ENCODE measurements around the gene CPN1. TPM values are rescaled to one million over a fixed set of nuclear protein-coding genes. Genes with fewer than 3 reads are reported as not detected.

The CPN1 gene
- total RNA-seq, 1 experiment from 2014 or later: 24.9 TPM

GRCh38 chr10:100021322-100021721, 60.3 kb downstream of the CPN1 start:
- no peak overlapping the region for H3K4me3 ChIP-seq (ENCODE audit: low read depth, low read length)
- Mint-ChIP-seq H3K4me1 (ENCODE audit: low read depth, unreplicated experiment) (peaks cover 26% of the 10 kb centered on the region), H3K4me3 (ENCODE audit: unreplicated experiment) (no peak overlapping the region), H3K36me3 (ENCODE audit: insufficient read depth, unreplicated experiment) (peaks cover 4% of the 10 kb centered on the region), H3K9me3 (ENCODE audit: unreplicated experiment) (no peaks in the 10 kb centered on the region), H3K27ac (ENCODE audit: unreplicated experiment) (no peak overlapping the region), H3K27me3 (ENCODE audit: insufficient read depth, unreplicated experiment) (no peaks in the 10 kb centered on the region)
- no peaks in the 10 kb centered on the region for H3K36me3 ChIP-seq (ENCODE audit: control insufficient read depth, insufficient read depth, low read length)
- DNase-seq: no peak
- intact Hi-C loops (cut with micrococcal nuclease; ENCODE audit: unreplicated experiment): no loop called here
- CTCF ChIA-PET: interaction anchor here (0.6 to 1.8 kb wide), 3 partner anchors 12 to 142 kb away, joined by 3 to 11 read pairs (median 7); partner anchors contain the start of gene DNMBP
- TF ChIP-seq CTCF (IDR thresholded peaks at IDR 0.05; ENCODE audit: insufficient read depth in 1 of 2, low read depth in 1 of 2, low read length in 1 of 2, severe bottlenecking in 1 of 2, unreplicated experiment in 1 of 2): no peak
- H3K9me3 ChIP-seq: no peaks in the 10 kb centered on the region
- H3K27me3 ChIP-seq (replicated peaks; ENCODE audit: control insufficient read depth, insufficient read depth, low read length): no peaks in the 10 kb centered on the region
- no TSS peak for BruUV-seq (replicated peaks)
- peaks cover 26% of the 10 kb centered on the region for H3K4me1 ChIP-seq
- POLR2A ChIA-PET: no interaction called here

- no peaks in the 10 kb centered on the region for H3K27me3 ChIP-seq (replicated peaks; ENCODE audit: control insufficient read depth, insufficient read depth, low read length)
- DNase-seq: no peak
- Mint-ChIP-seq H3K27ac (ENCODE audit: unreplicated experiment) (no peak overlapping the region), H3K4me1 (ENCODE audit: low read depth, unreplicated experiment) (peaks cover 21% of the 10 kb centered on the region), H3K27me3 (ENCODE audit: insufficient read depth, unreplicated experiment) (no peaks in the 10 kb centered on the region), H3K9me3 (ENCODE audit: unreplicated experiment) (no peaks in the 10 kb centered on the region), H3K4me3 (ENCODE audit: unreplicated experiment) (no peak overlapping the region), H3K36me3 (ENCODE audit: insufficient read depth, unreplicated experiment) (peaks cover 4% of the 10 kb centered on the region)
- peaks cover 26% of the 10 kb centered on the region for H3K4me1 ChIP-seq
- no peak overlapping the region for H3K4me3 ChIP-seq (ENCODE audit: low read depth, low read length)
- H3K9me3 ChIP-seq: no peaks in the 10 kb centered on the region
- intact Hi-C loops (cut with micrococcal nuclease; ENCODE audit: unreplicated experiment): loop anchor here (1.0 kb wide), 3 partner anchors 11 to 25 kb away; no protein-coding TSS in a partner anchor
- no peaks in the 10 kb centered on the region for H3K36me3 ChIP-seq (ENCODE audit: control insufficient read depth, insufficient read depth, low read length)
- BruUV-seq (replicated peaks): no TSS peak
- ChIA-PET CTCF (interaction anchor here (1.3 to 1.8 kb wide), 2 partner anchors 11 to 25 kb away, joined by 7 to 11 read pairs; partner anchors contain the start of gene DNMBP), POLR2A (no interaction called here)
- peak in 1 of 2 experiments; percentile 1 for TF ChIP-seq CTCF (IDR thresholded peaks at IDR 0.05; ENCODE audit: insufficient read depth in 1 of 2, low read depth in 1 of 2, low read length in 1 of 2, severe bottlenecking in 1 of 2, unreplicated experiment in 1 of 2)
Measured at GRCh38 chr10:100020886-100021253, 60.8 kb downstream of the CPN1 start.

- Mint-ChIP-seq H3K36me3 (ENCODE audit: insufficient read depth, unreplicated experiment) (peaks cover 4% of the 10 kb centered on the region), H3K4me1 (ENCODE audit: low read depth, unreplicated experiment) (peaks cover 15% of the 10 kb centered on the region), H3K27me3 (ENCODE audit: insufficient read depth, unreplicated experiment) (no peaks in the 10 kb centered on the region), H3K4me3 (ENCODE audit: unreplicated experiment) (peak overlapping the region; percentile 60), H3K27ac (ENCODE audit: unreplicated experiment) (peak overlapping the region; percentile 27), H3K9me3 (ENCODE audit: unreplicated experiment) (no peaks in the 10 kb centered on the region)
- H3K36me3 ChIP-seq (ENCODE audit: control insufficient read depth, insufficient read depth, low read length): no peaks in the 10 kb centered on the region
- POLR2A ChIA-PET: no interaction called here
- H3K27me3 ChIP-seq (replicated peaks; ENCODE audit: control insufficient read depth, insufficient read depth, low read length): no peaks in the 10 kb centered on the region
- H3K4me3 ChIP-seq (ENCODE audit: low read depth, low read length): no peak overlapping the region
- no peak for DNase-seq
- no peak for TF ChIP-seq CTCF (IDR thresholded peaks at IDR 0.05; ENCODE audit: insufficient read depth in 1 of 2, low read depth in 1 of 2, low read length in 1 of 2, severe bottlenecking in 1 of 2, unreplicated experiment in 1 of 2)
- BruUV-seq (replicated peaks): no TSS peak
- intact Hi-C loops (cut with micrococcal nuclease; ENCODE audit: unreplicated experiment): loop anchor here (1.0 kb wide), 3 partner anchors 10 to 26 kb away; no protein-coding TSS in a partner anchor
- H3K4me1 ChIP-seq: peaks cover 25% of the 10 kb centered on the region
- no peaks in the 10 kb centered on the region for H3K9me3 ChIP-seq
- CTCF ChIA-PET: interaction anchor here (1.3 to 1.8 kb wide), 2 partner anchors 11 to 25 kb away, joined by 7 to 11 read pairs; partner anchors contain the start of gene DNMBP
Measured at GRCh38 chr10:100020142-100020885, 61.4 kb downstream of the CPN1 start.

Measured in Caco-2 (cell line).